Nephron progenitor cell (in vitro differentiated cells): ENCODE measurements around the gene PLG.
"Not testable (repeated sequence)": the region's sequence is repeated elsewhere in the genome, so short reads cannot be mapped to it uniquely, and the experiment has no call there.

Experiments
- DNase-seq: peaks from one replicate; pipeline ENCODE4 v3.0.0; 2021
- H3K27ac Mint-ChIP-seq: 2 replicates; pipeline ENCODE4 v1.8.0; 2021; ENCODE audit warnings: mild to moderate bottlenecking, moderate library complexity, mixed read lengths
- H3K27me3 Mint-ChIP-seq: 2 replicates; pipeline ENCODE4 v1.8.0; 2021; ENCODE audit warnings: mild to moderate bottlenecking, low read depth, mixed read lengths; ENCODE audit not compliant: poor library complexity
- H3K36me3 Mint-ChIP-seq: 2 replicates; pipeline ENCODE4 v1.8.0; 2021; ENCODE audit warnings: low read depth, mixed read lengths
- H3K4me1 Mint-ChIP-seq: 2 replicates; pipeline ENCODE4 v1.8.0; 2021; ENCODE audit warnings: mixed read lengths
- H3K4me3 Mint-ChIP-seq: 2 replicates; pipeline ENCODE4 v1.8.0; 2021; ENCODE audit warnings: mild to moderate bottlenecking, moderate library complexity, mixed read lengths
- H3K9me3 Mint-ChIP-seq: 2 replicates; pipeline ENCODE4 v1.8.0; 2021; ENCODE audit warnings: mild to moderate bottlenecking, moderate library complexity, mixed read lengths
- TF ChIP-seq, protein P1 (sequence below): fragments of 200-600 bp; sonication (generic); IDR thresholded peaks from 2 replicates; pipeline ENCODE4 v1.5.0; 2021; ENCODE audit warnings: antibody characterized with exemption

The PLG gene

DNA sequence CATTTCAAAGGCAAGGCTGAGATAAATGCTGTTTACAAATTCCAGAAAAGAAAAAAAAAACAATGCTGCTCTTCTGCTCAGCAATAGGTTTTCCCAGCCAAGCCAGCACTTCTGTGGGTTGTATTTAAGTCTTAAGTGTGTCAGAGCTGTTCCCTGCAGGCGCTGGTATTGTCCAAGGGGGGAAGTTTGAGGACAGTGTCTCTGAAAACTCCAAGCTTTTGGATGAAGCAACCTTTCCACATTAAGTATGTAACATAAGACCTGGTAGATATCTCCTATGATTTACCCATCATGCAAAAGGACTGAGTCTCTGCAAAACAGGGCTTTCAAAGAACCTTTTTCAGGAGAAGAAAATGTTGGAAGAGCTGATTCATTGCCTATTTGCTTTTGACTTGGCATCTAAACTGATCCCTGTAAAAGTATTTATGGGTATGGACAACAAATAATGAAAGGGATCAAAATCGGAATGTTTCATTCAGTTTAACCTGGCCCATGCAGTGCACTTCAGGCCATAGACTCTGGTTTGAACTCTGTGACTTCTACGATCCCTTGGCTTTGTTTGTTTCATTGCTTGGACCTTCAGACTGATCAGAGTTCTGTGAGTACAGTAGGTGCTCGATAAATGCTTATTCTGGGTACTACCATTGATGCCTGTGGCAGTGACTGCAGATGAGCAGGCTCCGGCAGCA, 16.1 kb upstream of the PLG start:
- H3K4me1 Mint-ChIP-seq: no peaks in the 10 kb centered on the region
- TF ChIP-seq, protein P1, sequence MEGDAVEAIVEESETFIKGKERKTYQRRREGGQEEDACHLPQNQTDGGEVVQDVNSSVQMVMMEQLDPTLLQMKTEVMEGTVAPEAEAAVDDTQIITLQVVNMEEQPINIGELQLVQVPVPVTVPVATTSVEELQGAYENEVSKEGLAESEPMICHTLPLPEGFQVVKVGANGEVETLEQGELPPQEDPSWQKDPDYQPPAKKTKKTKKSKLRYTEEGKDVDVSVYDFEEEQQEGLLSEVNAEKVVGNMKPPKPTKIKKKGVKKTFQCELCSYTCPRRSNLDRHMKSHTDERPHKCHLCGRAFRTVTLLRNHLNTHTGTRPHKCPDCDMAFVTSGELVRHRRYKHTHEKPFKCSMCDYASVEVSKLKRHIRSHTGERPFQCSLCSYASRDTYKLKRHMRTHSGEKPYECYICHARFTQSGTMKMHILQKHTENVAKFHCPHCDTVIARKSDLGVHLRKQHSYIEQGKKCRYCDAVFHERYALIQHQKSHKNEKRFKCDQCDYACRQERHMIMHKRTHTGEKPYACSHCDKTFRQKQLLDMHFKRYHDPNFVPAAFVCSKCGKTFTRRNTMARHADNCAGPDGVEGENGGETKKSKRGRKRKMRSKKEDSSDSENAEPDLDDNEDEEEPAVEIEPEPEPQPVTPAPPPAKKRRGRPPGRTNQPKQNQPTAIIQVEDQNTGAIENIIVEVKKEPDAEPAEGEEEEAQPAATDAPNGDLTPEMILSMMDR: no peak
- H3K9me3 Mint-ChIP-seq: peaks cover 27% of the 10 kb centered on the region
- H3K36me3 Mint-ChIP-seq: no peaks in the 10 kb centered on the region
- no peaks in the 10 kb centered on the region for H3K27me3 Mint-ChIP-seq
- no peak overlapping the region for H3K27ac Mint-ChIP-seq
- DNase-seq: no peak
- no peak overlapping the region for H3K4me3 Mint-ChIP-seq

DNA sequence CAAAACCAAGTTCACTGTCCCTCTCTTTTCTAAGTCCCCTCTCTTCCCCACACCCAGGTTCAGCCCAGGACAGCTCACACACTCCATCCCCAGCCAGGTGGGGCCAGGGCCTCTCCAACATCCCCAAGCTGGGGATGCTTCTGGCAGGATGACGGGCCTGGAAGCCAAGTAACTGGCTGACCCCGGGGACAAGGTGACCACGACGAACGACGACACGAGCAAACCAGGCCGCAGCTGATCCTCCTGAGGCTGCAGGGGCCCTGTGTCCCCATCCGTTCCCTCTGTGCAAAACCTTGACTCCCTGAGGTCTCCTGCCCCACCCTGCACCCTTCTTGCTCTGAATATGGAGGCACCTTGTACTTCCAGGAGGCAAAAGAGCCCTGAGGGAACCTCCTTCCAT, 11.6 kb upstream of the PLG start:
- H3K36me3 Mint-ChIP-seq: no peaks in the 10 kb centered on the region
- H3K27ac Mint-ChIP-seq: no peak overlapping the region
- no peaks in the 10 kb centered on the region for H3K4me1 Mint-ChIP-seq
- H3K9me3 Mint-ChIP-seq: peaks cover 31% of the 10 kb centered on the region
- peaks cover 2% of the 10 kb centered on the region for H3K27me3 Mint-ChIP-seq
- DNase-seq: no peak
- TF ChIP-seq, protein P1: no peak
- H3K4me3 Mint-ChIP-seq: no peak overlapping the region

GRCh38 chr6:160691617-160692016, 10.4 kb upstream of the PLG start:
- TF ChIP-seq, protein P1: no peak
- H3K36me3 Mint-ChIP-seq: no peaks in the 10 kb centered on the region
- H3K27ac Mint-ChIP-seq: no peak overlapping the region
- peaks cover 2% of the 10 kb centered on the region for H3K27me3 Mint-ChIP-seq
- H3K9me3 Mint-ChIP-seq: peaks cover 30% of the 10 kb centered on the region
- no peak for DNase-seq
- no peaks in the 10 kb centered on the region for H3K4me1 Mint-ChIP-seq
- H3K4me3 Mint-ChIP-seq: no peak overlapping the region

DNA sequence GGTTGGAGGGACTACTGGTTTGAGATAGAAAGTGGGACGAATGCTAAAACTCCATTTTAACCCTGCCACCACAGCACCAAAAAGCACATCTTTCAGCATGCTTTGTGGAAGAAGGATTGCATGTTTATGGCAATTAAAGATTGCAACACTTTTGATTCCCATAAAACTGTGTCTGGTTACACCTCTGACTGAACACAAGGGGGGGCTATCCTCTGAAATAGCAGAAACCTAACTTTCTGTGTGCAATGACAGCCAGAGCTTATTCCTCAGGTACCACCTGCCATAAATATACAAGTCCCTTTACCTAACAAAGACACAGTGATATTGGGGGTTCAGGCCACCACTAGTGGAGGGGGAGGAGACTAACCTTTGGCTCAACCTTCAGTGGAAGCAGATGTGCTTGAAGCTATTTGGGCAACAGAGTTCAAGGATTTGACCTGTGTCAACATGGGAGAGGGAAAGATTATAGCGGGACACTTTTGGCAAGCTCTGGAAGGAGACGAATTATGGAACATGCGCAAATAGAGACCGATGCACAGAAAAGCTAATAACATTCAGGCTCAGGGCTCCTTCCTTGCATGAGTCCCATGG, 9.6 kb upstream of the PLG start:
- peaks cover 30% of the 10 kb centered on the region for H3K9me3 Mint-ChIP-seq
- no peak overlapping the region for H3K4me3 Mint-ChIP-seq
- no peaks in the 10 kb centered on the region for H3K36me3 Mint-ChIP-seq
- peaks cover 2% of the 10 kb centered on the region for H3K27me3 Mint-ChIP-seq
- TF ChIP-seq, protein P1: no peak
- DNase-seq: no peak
- no peak overlapping the region for H3K27ac Mint-ChIP-seq
- no peaks in the 10 kb centered on the region for H3K4me1 Mint-ChIP-seq

GRCh38 chr6:160695025-160695424, 7.0 kb upstream of the PLG start:
- not testable (repeated sequence) for H3K27me3 Mint-ChIP-seq, H3K4me3 Mint-ChIP-seq, H3K36me3 Mint-ChIP-seq, H3K4me1 Mint-ChIP-seq, H3K27ac Mint-ChIP-seq, DNase-seq
- H3K9me3 Mint-ChIP-seq: peaks cover 27% of the 10 kb centered on the region

DNA sequence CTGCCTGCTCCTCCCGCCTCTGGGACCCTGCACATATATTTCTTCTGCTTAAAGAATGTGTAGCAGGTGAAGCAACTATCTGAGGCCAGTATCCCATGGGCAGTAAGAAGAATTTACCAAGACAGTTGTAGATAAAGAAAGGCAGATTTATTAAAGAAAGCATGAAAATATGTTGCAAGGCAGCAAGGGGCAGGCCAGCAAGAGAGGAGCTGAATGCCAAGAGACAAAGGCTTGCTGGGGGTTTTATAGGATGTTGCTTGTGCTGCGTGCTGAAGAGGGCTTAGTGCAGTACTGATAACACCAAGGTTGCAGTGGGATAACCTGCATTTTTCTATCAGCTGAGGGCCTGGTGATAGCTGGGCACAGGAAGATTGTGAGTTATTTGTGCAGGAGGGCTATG, 6.4 kb upstream of the PLG start:
- H3K27ac Mint-ChIP-seq, H3K36me3 Mint-ChIP-seq, H3K4me3 Mint-ChIP-seq, H3K27me3 Mint-ChIP-seq, DNase-seq, H3K4me1 Mint-ChIP-seq: not testable (repeated sequence)
- H3K9me3 Mint-ChIP-seq: peaks cover 25% of the 10 kb centered on the region

DNA sequence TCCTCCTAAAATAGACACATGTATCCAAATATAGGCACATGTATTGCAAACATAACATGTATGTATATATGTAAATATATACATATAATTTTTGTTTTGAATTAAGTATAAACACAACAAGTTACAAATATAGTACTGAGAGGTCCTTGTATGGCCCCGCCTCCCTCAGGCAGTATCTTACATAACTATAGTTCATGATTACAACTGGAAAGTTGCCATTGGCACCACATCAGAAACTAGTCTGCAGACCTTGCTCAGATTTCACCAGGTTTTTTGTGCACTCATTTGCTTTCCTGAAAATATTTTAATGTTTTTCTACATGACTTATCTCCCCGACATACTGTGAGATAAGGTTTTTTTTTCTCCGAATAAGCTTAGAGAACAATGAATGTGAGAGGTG, 5.2 kb upstream of the PLG start:
- not testable (repeated sequence) for H3K36me3 Mint-ChIP-seq, H3K4me1 Mint-ChIP-seq

More for the DNA sequence above, 5.2 kb upstream of the PLG start:
- peaks cover 21% of the 10 kb centered on the region for H3K9me3 Mint-ChIP-seq
- not testable (repeated sequence) for H3K27ac Mint-ChIP-seq, H3K4me3 Mint-ChIP-seq, DNase-seq
- peaks cover 11% of the 10 kb centered on the region for H3K27me3 Mint-ChIP-seq
